ENCODE data around the gene CAMK2B.

GRCh38 chr7:44331682-44332081 lies 6.3 kb upstream of the CAMK2B start:
- TF ChIP-seq CTCF (IDR thresholded peaks at IDR 0.05; ENCODE audit: poor library complexity), result no peak
- TF ChIP-seq EZH2phosphoT487 (IDR thresholded peaks at IDR 0.05; ENCODE audit: low read depth, severe bottlenecking, unreplicated experiment), result no peak
- TF ChIP-seq EZH2 (IDR thresholded peaks at IDR 0.05; ENCODE audit: borderline replicate concordance), result no peak

All from hepatocyte (in vitro differentiated cells).